ENCODE data around the gene HNRNPCL2. TPM values are rescaled to one million over a fixed set of nuclear protein-coding genes. Genes with fewer than 3 reads are reported as not detected.
"Not testable (repeated sequence)": the region's sequence is repeated elsewhere in the genome, so short reads cannot be mapped to it uniquely, and the experiment has no call there.

The HNRNPCL2 gene
- not detected for total RNA-seq

DNA sequence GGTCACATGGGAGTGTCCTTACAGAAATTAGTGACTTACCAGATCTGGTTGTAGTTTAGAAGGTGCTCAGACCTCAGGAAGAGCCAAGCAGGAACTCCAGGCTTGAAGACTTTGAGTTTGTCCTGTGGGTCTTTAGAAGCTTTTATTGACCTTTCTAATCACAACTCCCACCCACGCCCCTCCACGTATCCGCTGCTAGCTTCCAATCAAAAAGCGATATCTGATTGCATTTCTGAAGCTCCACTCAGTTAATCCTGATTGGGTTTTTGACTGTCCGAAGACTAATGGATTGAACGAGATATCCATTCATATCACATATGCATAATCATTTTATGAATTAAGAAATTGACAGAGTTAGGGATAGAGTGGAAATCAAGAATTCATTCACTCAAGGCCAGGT is at the start of gene HNRNPCL2:
TSS of gene HNRNPCL2 (minus strand) at position 101 of the 400 bp plus-strand sequence. CDS start 454 bp downstream, outside the sequence.
- H3K36me3 ChIP-seq; intact Hi-C loops (cut with DNase I); DNase-seq; H3K4me1 ChIP-seq; H3K9me3 ChIP-seq; H3K4me3 ChIP-seq; H3K27me3 ChIP-seq; H3K27ac ChIP-seq: not testable (repeated sequence)
- WGBS, 2 donors, result 88 to 92% methylated on average over 6 of the region's 6 CpGs

DNA sequence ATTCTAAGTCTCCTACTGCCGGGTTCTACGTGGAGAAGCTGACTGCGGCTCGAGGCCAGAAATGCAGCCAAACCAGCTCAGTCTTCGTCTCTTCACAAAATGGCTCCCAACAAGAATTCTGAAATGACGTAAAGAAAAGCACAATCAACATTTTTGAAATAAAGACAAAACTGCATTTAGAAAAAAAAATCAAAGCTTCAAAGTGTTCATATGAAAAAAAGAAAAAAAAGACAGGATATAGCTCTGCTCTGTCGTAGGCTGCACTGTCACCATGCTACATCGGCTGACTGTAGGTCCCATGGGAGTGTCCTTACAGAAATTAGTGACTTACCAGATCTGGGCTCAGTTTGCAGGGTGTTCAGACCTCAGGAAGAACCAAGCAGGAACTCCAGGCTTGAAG is 48.9 kb upstream of the HNRNPCL2 start, which contains the start of gene HNRNPCL4:
TSS of gene HNRNPCL4 (minus strand) at position 101 of the 400 bp plus-strand sequence. CDS start 164 bp downstream, outside the sequence.
- H3K9me3 ChIP-seq, DNase-seq: not testable (repeated sequence)

GRCh38 chr1:13155909-13156308 is 39.3 kb upstream of the HNRNPCL2 start, which contains the start of gene PRAMEF26:
TSS of gene PRAMEF26 (minus strand) at chr1:13156009. CDS start at chr1:13153095, 2,914 bp downstream.
- H3K4me3 ChIP-seq; DNase-seq; H3K27ac ChIP-seq; H3K4me1 ChIP-seq; intact Hi-C loops (cut with DNase I); H3K9me3 ChIP-seq; H3K36me3 ChIP-seq; H3K27me3 ChIP-seq: not testable (repeated sequence)
- no CpG with 5 or more reads among the region's 5 CpGs for WGBS, 2 donors

More for the DNA sequence above, 48.9 kb upstream of the HNRNPCL2 start, which contains the start of gene HNRNPCL4:
- H3K27ac ChIP-seq; H3K4me3 ChIP-seq; H3K36me3 ChIP-seq; H3K4me1 ChIP-seq; intact Hi-C loops (cut with DNase I); H3K27me3 ChIP-seq: not testable (repeated sequence)
- WGBS, 2 donors, result no CpG with 5 or more reads among the region's 8 CpGs

DNA sequence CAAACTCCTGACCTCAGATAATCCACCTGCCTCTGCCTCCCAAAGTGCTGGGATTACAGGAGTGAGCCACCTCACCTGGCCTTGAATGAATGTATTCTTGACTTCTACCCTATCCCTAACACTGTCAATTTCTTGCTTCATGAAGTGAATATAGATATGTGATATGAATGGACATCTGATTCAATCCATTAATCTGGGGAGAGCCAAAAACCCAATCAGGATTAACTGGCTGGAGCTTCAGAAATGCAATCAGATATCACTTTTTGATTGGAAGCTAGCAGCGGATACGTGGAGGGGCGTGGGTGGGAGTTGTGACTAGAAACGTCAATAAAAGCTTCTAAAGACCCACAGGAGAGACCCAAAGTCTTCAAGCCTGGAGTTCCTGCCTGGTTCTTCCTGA is 46.2 kb downstream of the HNRNPCL2 start, which contains the start of gene PRAMEF25:
TSS of gene PRAMEF25 (plus strand) at position 301 of the 400 bp plus-strand sequence. CDS start 2,920 bp downstream, outside the sequence.
- DNase-seq; H3K4me3 ChIP-seq; H3K27me3 ChIP-seq; intact Hi-C loops (cut with DNase I); H3K4me1 ChIP-seq; H3K27ac ChIP-seq; H3K9me3 ChIP-seq; H3K36me3 ChIP-seq: not testable (repeated sequence)
- no CpG with 5 or more reads among the region's 4 CpGs for WGBS, 2 donors

Other genes starting within 250 kb of the HNRNPCL2 start
- not detected for gene PRAMEF4, start 230.7 kb downstream of the HNRNPCL2 start, total RNA-seq
- gene PRAMEF10, start 218.6 kb downstream of the HNRNPCL2 start, total RNA-seq, result not detected
- gene PRAMEF7, start 200.2 kb downstream of the HNRNPCL2 start, total RNA-seq, result not detected
- not detected for gene PRAMEF6, start 169.3 kb downstream of the HNRNPCL2 start, total RNA-seq
- gene PRAMEF27, start 60.3 kb downstream of the HNRNPCL2 start, total RNA-seq, result not detected
- not detected for gene HNRNPCL3, start 56.1 kb downstream of the HNRNPCL2 start, total RNA-seq
- not detected for gene PRAMEF25, start 46.1 kb downstream of the HNRNPCL2 start, total RNA-seq
- not detected for gene PRAMEF26, start 39.2 kb upstream of the HNRNPCL2 start, total RNA-seq
- gene HNRNPCL4, start 48.8 kb upstream of the HNRNPCL2 start, total RNA-seq, result not detected
- not detected for gene PRAMEF9, start 55.0 kb upstream of the HNRNPCL2 start, total RNA-seq
- gene PRAMEF13, start 84.6 kb upstream of the HNRNPCL2 start, total RNA-seq, result not detected
- gene PRAMEF18, start 109.3 kb upstream of the HNRNPCL2 start, total RNA-seq, result not detected
- gene PRAMEF5, start 137.3 kb upstream of the HNRNPCL2 start, total RNA-seq, result not detected
- gene PRAMEF8, start 168.3 kb upstream of the HNRNPCL2 start, total RNA-seq, result not detected
- not detected for gene PRAMEF33, start 186.7 kb upstream of the HNRNPCL2 start, total RNA-seq
- gene PRAMEF15, start 198.7 kb upstream of the HNRNPCL2 start, total RNA-seq, result not detected
- not detected for gene PRAMEF14, start 230.3 kb upstream of the HNRNPCL2 start, total RNA-seq